Measurements from ENCODE around the gene NKD1. TPM values are rescaled to one million over a fixed set of nuclear protein-coding genes. Genes with fewer than 3 reads are reported as not detected.

NKD1 gene
- total and polyA plus RNA-seq, 8 donors, result 0.44 to 284 (median 2.1) TPM

DNA sequence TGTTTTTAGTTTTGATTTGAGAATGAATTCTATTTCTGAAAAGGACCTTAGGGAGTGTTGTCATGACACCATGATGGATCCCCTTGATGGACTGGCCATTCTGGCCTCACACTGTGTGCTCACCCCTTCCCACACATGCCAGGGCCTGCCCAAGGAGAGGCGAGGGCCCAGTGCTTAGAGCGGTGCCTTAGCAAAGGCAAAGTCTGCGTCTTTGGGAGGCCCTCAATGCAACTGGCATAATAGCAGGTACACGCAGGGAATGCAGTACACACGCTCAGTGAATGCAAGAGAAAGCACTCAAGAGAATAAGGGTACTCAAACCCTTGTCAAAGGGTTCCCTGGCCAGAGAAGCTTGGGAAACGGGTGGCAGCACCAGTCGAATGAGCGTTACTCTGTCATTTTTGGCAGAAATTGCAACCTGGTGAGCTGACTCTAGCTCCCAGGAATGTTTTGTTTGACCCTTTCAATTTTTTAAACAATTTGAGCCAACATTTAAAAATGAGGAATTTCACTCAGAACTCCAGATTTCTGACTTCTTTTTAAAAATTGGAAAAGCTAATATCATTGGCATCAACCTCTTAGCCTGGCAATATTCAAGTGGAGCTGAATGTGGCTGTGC, 32.1 kb downstream of the NKD1 start:
- Histone ChIP-seq H3K4me3 (no peak overlapping the region), H3K27me3 (no peaks in the 10 kb centered on the region), H3K4me1 (peaks cover 0 to 55% (median 32%) of the 10 kb centered on the region in 4 donors), H3K27ac (no peak overlapping the region), H3K36me3 (peaks cover 0 to 9% (median 0%) of the 10 kb centered on the region in 4 donors), H3K9me3 (no peaks in the 10 kb centered on the region)
- 79 to 94% (median 89%) methylated on average over 8 of the region's 8 CpGs for WGBS, 5 donors
- intact Hi-C loops (cut with DNase I; ENCODE audit: low total_unique reads), result no loop called here
- TF ChIP-seq POLR2AphosphoS5 (IDR thresholded peaks at IDR 0.05) (no peak), EP300 (IDR thresholded peaks at IDR 0.05) (no peak), POLR2A (IDR thresholded peaks at IDR 0.05) (no peak)
- TF ChIP-seq, protein P1, sequence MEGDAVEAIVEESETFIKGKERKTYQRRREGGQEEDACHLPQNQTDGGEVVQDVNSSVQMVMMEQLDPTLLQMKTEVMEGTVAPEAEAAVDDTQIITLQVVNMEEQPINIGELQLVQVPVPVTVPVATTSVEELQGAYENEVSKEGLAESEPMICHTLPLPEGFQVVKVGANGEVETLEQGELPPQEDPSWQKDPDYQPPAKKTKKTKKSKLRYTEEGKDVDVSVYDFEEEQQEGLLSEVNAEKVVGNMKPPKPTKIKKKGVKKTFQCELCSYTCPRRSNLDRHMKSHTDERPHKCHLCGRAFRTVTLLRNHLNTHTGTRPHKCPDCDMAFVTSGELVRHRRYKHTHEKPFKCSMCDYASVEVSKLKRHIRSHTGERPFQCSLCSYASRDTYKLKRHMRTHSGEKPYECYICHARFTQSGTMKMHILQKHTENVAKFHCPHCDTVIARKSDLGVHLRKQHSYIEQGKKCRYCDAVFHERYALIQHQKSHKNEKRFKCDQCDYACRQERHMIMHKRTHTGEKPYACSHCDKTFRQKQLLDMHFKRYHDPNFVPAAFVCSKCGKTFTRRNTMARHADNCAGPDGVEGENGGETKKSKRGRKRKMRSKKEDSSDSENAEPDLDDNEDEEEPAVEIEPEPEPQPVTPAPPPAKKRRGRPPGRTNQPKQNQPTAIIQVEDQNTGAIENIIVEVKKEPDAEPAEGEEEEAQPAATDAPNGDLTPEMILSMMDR (IDR thresholded peaks at IDR 0.05), result no peak
- DNase-seq, result no peak

DNA sequence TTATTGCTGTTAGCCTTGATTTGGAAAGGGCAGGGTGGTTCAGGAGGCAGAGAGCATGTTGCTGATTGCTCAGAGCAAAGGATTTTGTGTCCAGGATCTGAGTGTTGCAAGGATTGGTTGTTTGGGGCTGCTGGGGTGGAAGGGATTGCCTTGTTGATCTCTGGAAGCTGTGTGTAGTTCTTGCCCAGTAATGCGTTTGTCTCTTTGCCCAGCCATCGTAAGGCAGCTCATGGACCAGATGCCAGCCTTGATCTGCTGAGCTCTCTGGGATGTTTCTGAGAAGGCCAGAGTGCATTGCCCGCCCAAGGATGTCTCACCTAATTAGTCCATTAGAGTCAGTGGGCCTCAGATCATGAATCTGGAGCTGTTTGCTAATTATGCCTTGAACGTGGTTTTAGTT, 33.6 kb downstream of the NKD1 start:
- WGBS, 5 donors, result 71 to 83% (median 76%) methylated on average over 4 of the region's 4 CpGs
- Histone ChIP-seq H3K9me3 (no peaks in the 10 kb centered on the region), H3K4me1 (peaks cover 0 to 62% (median 37%) of the 10 kb centered on the region in 4 donors), H3K4me3 (no peak overlapping the region), H3K27ac (peak overlapping the region in 3 of 5 donors; percentile 20 to 44 (median 30)), H3K27me3 (no peaks in the 10 kb centered on the region), H3K36me3 (peaks cover 0 to 9% (median 0%) of the 10 kb centered on the region in 4 donors)
- intact Hi-C loops (cut with DNase I; ENCODE audit: low total_unique reads), result no loop called here
- DNase-seq, result no peak
- TF ChIP-seq, protein P1 (IDR thresholded peaks at IDR 0.05), result no peak
- no peak for TF ChIP-seq POLR2AphosphoS5 (IDR thresholded peaks at IDR 0.05)
- TF ChIP-seq POLR2A (IDR thresholded peaks at IDR 0.05), result no peak

DNA sequence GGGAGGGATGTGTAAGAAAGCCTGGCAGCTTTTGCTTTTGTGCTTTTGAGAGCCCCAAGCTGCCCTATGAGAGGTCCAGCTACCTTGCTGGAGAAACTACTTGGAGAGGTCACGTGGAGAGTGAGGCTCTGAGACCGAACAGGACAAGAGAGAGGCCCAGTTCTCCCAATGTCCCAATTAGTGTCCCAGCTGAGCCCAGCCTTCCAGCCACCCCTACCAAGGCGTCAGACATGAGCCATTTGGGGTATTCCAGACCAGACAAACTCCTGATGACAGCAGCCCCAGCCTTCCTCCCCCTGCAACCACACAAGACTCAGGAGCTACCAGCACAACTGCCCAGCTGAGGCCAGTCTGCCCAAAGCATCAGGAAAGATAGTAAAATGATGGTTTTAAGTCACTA, 35.0 kb downstream of the NKD1 start:
- TF ChIP-seq POLR2AphosphoS5 (IDR thresholded peaks at IDR 0.05), result no peak
- TF ChIP-seq POLR2A (IDR thresholded peaks at IDR 0.05), result no peak
- TF ChIP-seq, protein P1 (IDR thresholded peaks at IDR 0.05), result no peak
- no peak for TF ChIP-seq EP300 (IDR thresholded peaks at IDR 0.05)
- Histone ChIP-seq H3K4me1 (peaks cover 0 to 62% (median 37%) of the 10 kb centered on the region in 4 donors), H3K27ac (peak overlapping the region in 1 of 5 donors; percentile 44), H3K36me3 (peaks cover 0 to 9% (median 0%) of the 10 kb centered on the region in 4 donors), H3K4me3 (no peak overlapping the region), H3K27me3 (no peaks in the 10 kb centered on the region), H3K9me3 (no peaks in the 10 kb centered on the region)
- 88 to 93% (median 91%) methylated on average over 2 to 3 of the region's 3 CpGs for WGBS, 5 donors
- no peak for DNase-seq
- intact Hi-C loops (cut with DNase I; ENCODE audit: low total_unique reads), result no loop called here

DNA sequence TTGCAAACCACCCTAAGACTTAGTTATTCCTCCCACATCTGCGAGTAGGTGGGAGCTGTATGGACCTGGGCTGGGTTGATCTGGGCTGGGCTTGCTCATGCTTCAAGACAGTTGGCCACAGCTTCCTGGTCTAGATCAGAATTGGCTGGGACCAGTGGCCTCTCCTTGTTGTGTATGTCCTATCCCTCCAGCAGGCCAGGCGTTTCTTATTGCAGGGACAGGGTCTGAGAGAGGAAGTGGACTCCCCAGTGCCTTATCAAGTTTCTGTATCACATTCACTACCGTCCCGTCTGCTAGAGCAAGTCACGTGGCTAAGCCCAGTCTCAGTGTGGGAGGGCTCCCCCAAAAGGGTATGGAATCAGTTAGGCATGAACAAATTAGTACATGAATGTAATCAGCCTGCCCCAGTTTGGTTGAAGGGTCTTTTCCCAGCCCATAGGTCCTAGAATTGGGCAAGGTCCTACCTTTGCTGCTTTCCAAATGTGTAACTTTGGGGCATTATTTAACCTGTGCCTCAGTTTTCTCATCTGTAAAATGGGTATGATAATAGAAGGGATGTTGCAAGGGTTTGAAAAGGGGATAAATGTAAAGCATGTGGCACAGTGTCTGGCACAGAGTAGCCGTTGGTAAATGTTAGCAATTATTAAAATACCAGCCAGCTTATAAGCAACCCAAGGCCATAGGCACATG, 36.0 kb downstream of the NKD1 start:
- Histone ChIP-seq H3K27me3 (no peaks in the 10 kb centered on the region), H3K4me1 (peaks cover 0 to 62% (median 37%) of the 10 kb centered on the region in 4 donors), H3K27ac (peak overlapping the region in 4 of 5 donors; percentile 58 to 80 (median 64)), H3K9me3 (no peaks in the 10 kb centered on the region), H3K4me3 (no peak overlapping the region), H3K36me3 (no peaks in the 10 kb centered on the region)
- intact Hi-C loops (cut with DNase I; ENCODE audit: low total_unique reads), result no loop called here
- WGBS, 5 donors, result 54 to 62% (median 62%) methylated on average over 5 to 6 of the region's 6 CpGs
- TF ChIP-seq POLR2AphosphoS5 (IDR thresholded peaks at IDR 0.05) (no peak), EP300 (IDR thresholded peaks at IDR 0.05) (no peak)
- TF ChIP-seq, protein P1 (IDR thresholded peaks at IDR 0.05), result no peak
- no peak for DNase-seq

All from stomach (tissue), 9 donors.